SH-SY5Y (cell line): ENCODE measurements around the gene TRPM2.

Source experiments
- GATA2 ChIP-seq: IDR thresholded peaks from 2 replicates; pipeline ENCODE4 v1.6.1; 2011; ENCODE audit warnings: mild to moderate bottlenecking, low read depth, low read length
- GATA3 ChIP-seq: IDR thresholded peaks from 2 replicates; pipeline ENCODE4 v1.6.1; 2011; ENCODE audit warnings: low read depth, mild to moderate bottlenecking, low read length, moderate library complexity

TRPM2 gene

GRCh38 chr21:44458971-44459711, 105.7 kb downstream of the TRPM2 start:
- TF ChIP-seq GATA3 (no peak), GATA2 (no peak)

- no peak for TF ChIP-seq GATA2
- no peak for TF ChIP-seq GATA3
Measured at GRCh38 chr21:44459712-44460440, 106.5 kb downstream of the TRPM2 start.

- TF ChIP-seq GATA3 = no peak
- TF ChIP-seq GATA2 = no peak
Measured at GRCh38 chr21:44460441-44460755, 107.0 kb downstream of the TRPM2 start.

GRCh38 chr21:44461005-44461404, 107.6 kb downstream of the TRPM2 start:
- no peak for TF ChIP-seq GATA2
- no peak for TF ChIP-seq GATA3

GRCh38 chr21:44461464-44462001, 108.1 kb downstream of the TRPM2 start:
- no peak for TF ChIP-seq GATA2
- no peak for TF ChIP-seq GATA3

GRCh38 chr21:44462086-44462833, 108.8 kb downstream of the TRPM2 start:
- TF ChIP-seq GATA3 (no peak), GATA2 (no peak)

- TF ChIP-seq GATA2 (no peak), GATA3 (no peak)
Measured at GRCh38 chr21:44462834-44463200, 109.4 kb downstream of the TRPM2 start.

- no peak for TF ChIP-seq GATA3
- no peak for TF ChIP-seq GATA2
Measured at GRCh38 chr21:44463724-44464123, 110.3 kb downstream of the TRPM2 start.

- TF ChIP-seq GATA3 (no peak), GATA2 (no peak)
Measured at GRCh38 chr21:44464351-44464750, 110.9 kb downstream of the TRPM2 start.

- TF ChIP-seq GATA2 (no peak), GATA3 (no peak)
Measured at GRCh38 chr21:44466351-44466954, 113.0 kb downstream of the TRPM2 start.

GRCh38 chr21:44466996-44467858, 113.8 kb downstream of the TRPM2 start:
- TF ChIP-seq GATA2 (no peak), GATA3 (no peak)

- TF ChIP-seq GATA2 = no peak
- TF ChIP-seq GATA3 = no peak
Measured at GRCh38 chr21:44467859-44468195, 114.4 kb downstream of the TRPM2 start.

GRCh38 chr21:44471341-44471740, 117.9 kb downstream of the TRPM2 start:
- no peak for TF ChIP-seq GATA3
- TF ChIP-seq GATA2 = no peak

- TF ChIP-seq GATA3 (no peak), GATA2 (no peak)
Measured at GRCh38 chr21:44471996-44472395, 118.6 kb downstream of the TRPM2 start.
